Astrocyte (in vitro differentiated cells and primary cell): Measurements from ENCODE around the gene N4BP2L1. TPM values are rescaled to one million over a fixed set of nuclear protein-coding genes. Genes with fewer than 3 reads are reported as not detected.

Source experiments
- DNase-seq: peaks from one replicate; pipeline ENCODE4 v3.0.0-alpha.2; 2010; ENCODE audit warnings: low read depth
- FAIRE-seq: peaks from 2 replicates; lab custom pipeline; 2011; peaks lifted over from hg19 to GRCh38; lab: Jason Lieb, UNC
- H2AFZ ChIP-seq: 2 replicates; pipeline ENCODE4 v1.6.0; 2012; ENCODE audit warnings: low read depth, low read length, inconsistent platforms
- H3K27ac ChIP-seq: 2 replicates; pipeline ENCODE4 v1.5.1; 2011; ENCODE audit warnings: low read depth, low read length, inconsistent platforms
- H3K27me3 ChIP-seq: 2 replicates; pipeline ENCODE4 v1.6.0; 2011; ENCODE audit warnings: low read length, inconsistent platforms; ENCODE audit not compliant: insufficient read depth
- H3K36me3 ChIP-seq: 2 replicates; pipeline ENCODE4 v1.5.1; 2011; ENCODE audit warnings: low read length, inconsistent platforms; ENCODE audit not compliant: insufficient read depth
- H3K4me1 ChIP-seq: 2 replicates; pipeline ENCODE4 v1.5.1; 2011; ENCODE audit warnings: low read length, inconsistent platforms; ENCODE audit not compliant: insufficient read depth
- H3K4me2 ChIP-seq: 2 replicates; pipeline ENCODE4 v1.6.0; 2012; ENCODE audit warnings: low read length, inconsistent platforms
- H3K4me3 ChIP-seq: 2 replicates; pipeline ENCODE4 v1.5.1; 2011; ENCODE audit warnings: low read depth, mild to moderate bottlenecking, low read length, inconsistent platforms; ENCODE audit not compliant: insufficient read depth
- H3K79me2 ChIP-seq: 2 replicates; pipeline ENCODE4 v1.6.0; 2012; ENCODE audit warnings: mild to moderate bottlenecking, low read length, inconsistent platforms; ENCODE audit not compliant: insufficient read depth
- H3K9ac ChIP-seq: 2 replicates; pipeline ENCODE4 v1.6.0; 2012; ENCODE audit warnings: mild to moderate bottlenecking, low read length, inconsistent platforms
- H3K9me3 ChIP-seq: 2 replicates; pipeline ENCODE4 v1.5.1; 2012; ENCODE audit warnings: low read depth, mild to moderate bottlenecking, low read length, inconsistent platforms; ENCODE audit not compliant: insufficient read depth
- H4K20me1 ChIP-seq: 2 replicates; pipeline ENCODE4 v1.6.0; 2012; ENCODE audit warnings: low read length, inconsistent platforms; ENCODE audit not compliant: insufficient read depth
- H3K27ac Mint-ChIP-seq: one replicate; pipeline ENCODE4 v1.8.0; 2021; ENCODE audit warnings: mild to moderate bottlenecking, mixed read lengths; ENCODE audit not compliant: unreplicated experiment
- H3K27me3 Mint-ChIP-seq: one replicate; pipeline ENCODE4 v1.8.0; 2021; ENCODE audit warnings: low read depth, mixed read lengths; ENCODE audit not compliant: unreplicated experiment
- H3K36me3 Mint-ChIP-seq: one replicate; pipeline ENCODE4 v1.8.0; 2021; ENCODE audit warnings: low read depth, mixed read lengths; ENCODE audit not compliant: unreplicated experiment
- H3K4me1 Mint-ChIP-seq: one replicate; pipeline ENCODE4 v1.8.0; 2021; ENCODE audit warnings: low read depth, mixed read lengths; ENCODE audit not compliant: unreplicated experiment
- H3K4me3 Mint-ChIP-seq: one replicate; pipeline ENCODE4 v1.8.0; 2021; ENCODE audit warnings: mild to moderate bottlenecking, moderate library complexity, mixed read lengths; ENCODE audit not compliant: unreplicated experiment
- H3K9me3 Mint-ChIP-seq: one replicate; pipeline ENCODE4 v1.8.0; 2021; ENCODE audit warnings: mild to moderate bottlenecking, mixed read lengths; ENCODE audit not compliant: unreplicated experiment
- EZH2 ChIP-seq: IDR thresholded peaks from 2 replicates; pipeline ENCODE4 v1.6.1; 2012; ENCODE audit warnings: mild to moderate bottlenecking, low read length, inconsistent platforms; ENCODE audit not compliant: insufficient read depth
- total RNA-seq: library from RNA; stranded (reverse); gene quantifications from 2 replicates; pipeline ENCODE4 v1.2.1, GENCODE V29; 2021
- TF ChIP-seq, protein P1 (sequence below): IDR thresholded peaks from 2 replicates; pipeline ENCODE4 v1.5.1; 2011; ENCODE audit warnings: low read depth, mild to moderate bottlenecking, inconsistent platforms, low read length, moderate library complexity; ENCODE audit not compliant: insufficient read depth

Gene N4BP2L1
- total RNA-seq, 1 donor from 2014 or later, result 2.2 TPM

DNA sequence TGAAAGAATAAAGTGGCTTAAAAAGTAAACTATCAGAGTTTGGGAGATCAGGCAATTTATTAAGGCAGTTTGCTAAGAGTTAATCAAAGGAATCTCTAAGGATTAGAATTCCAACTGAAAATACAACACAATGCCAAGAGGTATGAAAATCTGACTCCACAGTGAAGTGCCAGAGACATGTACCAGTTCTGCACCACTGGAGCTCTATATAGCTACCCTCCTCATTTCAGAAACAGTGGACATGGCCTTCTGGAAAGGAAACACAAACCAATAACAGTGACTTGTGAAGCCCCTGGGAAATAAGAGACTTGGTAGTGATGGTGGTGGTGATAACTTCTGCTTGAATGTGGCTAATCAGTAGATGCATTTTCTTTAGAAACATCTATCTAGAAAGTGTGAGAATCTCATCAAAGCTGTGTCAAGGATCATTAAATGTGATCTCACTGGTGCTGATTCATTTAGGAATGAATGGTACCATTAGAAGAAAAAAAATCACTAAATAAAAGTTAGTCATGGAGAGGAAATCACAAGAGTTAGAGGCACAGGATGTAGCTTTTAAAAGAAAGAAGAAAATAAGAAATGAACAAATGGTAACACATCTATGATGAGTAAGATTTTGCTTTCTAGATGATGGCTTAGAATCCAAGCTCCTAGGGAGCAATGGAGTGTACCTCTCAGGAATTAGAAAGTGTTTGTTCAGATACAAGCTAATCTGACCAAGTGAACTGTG lies 20.1 kb upstream of the N4BP2L1 start:
- no peaks in the 10 kb centered on the region for H3K27me3 Mint-ChIP-seq
- H3K27ac ChIP-seq, result no peak overlapping the region
- FAIRE-seq (no peak), DNase-seq (no peak)
- no peaks in the 10 kb centered on the region for H3K9me3 ChIP-seq
- H3K9me3 Mint-ChIP-seq, result no peaks in the 10 kb centered on the region
- H3K9ac ChIP-seq, result no peak overlapping the region
- H3K36me3 ChIP-seq, result no peaks in the 10 kb centered on the region
- TF ChIP-seq EZH2, result no peak
- TF ChIP-seq, protein P1, sequence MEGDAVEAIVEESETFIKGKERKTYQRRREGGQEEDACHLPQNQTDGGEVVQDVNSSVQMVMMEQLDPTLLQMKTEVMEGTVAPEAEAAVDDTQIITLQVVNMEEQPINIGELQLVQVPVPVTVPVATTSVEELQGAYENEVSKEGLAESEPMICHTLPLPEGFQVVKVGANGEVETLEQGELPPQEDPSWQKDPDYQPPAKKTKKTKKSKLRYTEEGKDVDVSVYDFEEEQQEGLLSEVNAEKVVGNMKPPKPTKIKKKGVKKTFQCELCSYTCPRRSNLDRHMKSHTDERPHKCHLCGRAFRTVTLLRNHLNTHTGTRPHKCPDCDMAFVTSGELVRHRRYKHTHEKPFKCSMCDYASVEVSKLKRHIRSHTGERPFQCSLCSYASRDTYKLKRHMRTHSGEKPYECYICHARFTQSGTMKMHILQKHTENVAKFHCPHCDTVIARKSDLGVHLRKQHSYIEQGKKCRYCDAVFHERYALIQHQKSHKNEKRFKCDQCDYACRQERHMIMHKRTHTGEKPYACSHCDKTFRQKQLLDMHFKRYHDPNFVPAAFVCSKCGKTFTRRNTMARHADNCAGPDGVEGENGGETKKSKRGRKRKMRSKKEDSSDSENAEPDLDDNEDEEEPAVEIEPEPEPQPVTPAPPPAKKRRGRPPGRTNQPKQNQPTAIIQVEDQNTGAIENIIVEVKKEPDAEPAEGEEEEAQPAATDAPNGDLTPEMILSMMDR, result no peak
- no peak overlapping the region for H2AFZ ChIP-seq
- no peaks in the 10 kb centered on the region for H4K20me1 ChIP-seq
- H3K4me1 ChIP-seq, result no peaks in the 10 kb centered on the region
- H3K79me2 ChIP-seq, result no peaks in the 10 kb centered on the region
- no peak overlapping the region for H3K4me3 ChIP-seq
- peaks cover 3% of the 10 kb centered on the region for H3K4me1 Mint-ChIP-seq
- H3K4me2 ChIP-seq, result no peak overlapping the region
- peaks cover 2% of the 10 kb centered on the region for H3K36me3 Mint-ChIP-seq
- H3K27ac Mint-ChIP-seq, result no peak overlapping the region
- no peak overlapping the region for H3K4me3 Mint-ChIP-seq
- no peaks in the 10 kb centered on the region for H3K27me3 ChIP-seq

DNA sequence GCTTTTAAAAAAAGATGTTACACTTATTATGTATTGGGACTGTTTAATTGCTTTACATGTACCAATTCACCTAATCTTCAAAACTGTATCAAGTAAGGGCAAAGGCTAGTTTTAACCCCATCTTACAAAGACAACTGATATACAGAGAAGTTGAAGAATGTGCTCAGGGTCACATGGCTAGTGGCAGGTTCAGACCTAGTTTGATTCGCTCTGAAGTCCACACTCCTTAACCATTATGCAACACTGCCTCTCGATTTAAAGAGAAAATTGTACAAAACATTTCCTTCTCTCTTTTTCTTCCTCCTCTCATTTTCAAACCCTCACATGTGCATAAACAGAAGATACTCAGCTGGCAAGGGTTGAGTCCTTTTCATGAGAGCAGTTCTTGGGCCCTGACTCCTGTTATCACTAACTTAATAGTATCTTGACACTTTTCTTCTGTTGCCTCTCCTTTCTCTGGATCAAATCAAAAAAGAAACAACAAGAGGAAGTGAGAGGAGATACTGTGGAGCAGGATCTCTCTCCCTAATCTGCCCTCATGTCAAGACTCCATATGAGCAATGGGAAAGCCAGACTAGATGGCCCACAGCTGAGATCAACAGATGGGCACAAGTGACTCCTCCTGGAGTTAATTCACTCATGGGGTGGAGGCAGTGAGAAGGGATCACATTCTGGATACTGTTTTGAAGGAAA lies 19.0 kb upstream of the N4BP2L1 start:
- H3K36me3 ChIP-seq, result no peaks in the 10 kb centered on the region
- FAIRE-seq, result no peak
- no peaks in the 10 kb centered on the region for H3K27me3 ChIP-seq
- TF ChIP-seq EZH2, result no peak
- TF ChIP-seq, protein P1, result no peak
- no peak overlapping the region for H3K9ac ChIP-seq
- Mint-ChIP-seq H3K36me3 (peaks cover 2% of the 10 kb centered on the region), H3K27ac (no peak overlapping the region), H3K4me3 (no peak overlapping the region), H3K4me1 (peaks cover 3% of the 10 kb centered on the region), H3K9me3 (no peaks in the 10 kb centered on the region), H3K27me3 (no peaks in the 10 kb centered on the region)
- H3K4me1 ChIP-seq, result no peaks in the 10 kb centered on the region
- H3K4me2 ChIP-seq, result no peak overlapping the region
- H3K27ac ChIP-seq, result no peak overlapping the region
- no peak for DNase-seq
- H3K9me3 ChIP-seq, result no peaks in the 10 kb centered on the region
- no peaks in the 10 kb centered on the region for H3K79me2 ChIP-seq
- H3K4me3 ChIP-seq, result no peak overlapping the region
- H4K20me1 ChIP-seq, result no peaks in the 10 kb centered on the region
- no peak overlapping the region for H2AFZ ChIP-seq

DNA sequence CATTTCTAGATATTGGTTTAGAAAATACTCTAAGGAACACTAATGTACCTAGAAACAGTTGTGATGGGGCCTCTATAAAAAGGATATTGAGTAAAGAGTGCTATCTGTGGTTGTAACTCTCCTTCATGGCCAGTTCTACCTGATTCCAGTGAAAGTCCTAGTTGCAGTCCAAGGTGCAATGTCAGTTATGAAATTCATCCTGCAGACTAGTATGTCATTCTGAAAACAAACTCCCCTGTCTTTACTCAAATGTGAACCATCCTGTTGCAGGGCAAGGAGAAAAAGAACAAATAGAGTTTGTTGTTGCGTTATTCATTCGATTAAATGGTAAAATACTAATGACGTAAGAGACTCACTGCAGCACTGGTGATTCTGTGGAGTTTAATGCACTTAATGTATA lies 18.3 kb upstream of the N4BP2L1 start:
- Mint-ChIP-seq H3K36me3 (peaks cover 2% of the 10 kb centered on the region), H3K4me3 (no peak overlapping the region), H3K9me3 (no peaks in the 10 kb centered on the region), H3K27me3 (no peaks in the 10 kb centered on the region), H3K27ac (no peak overlapping the region), H3K4me1 (peaks cover 3% of the 10 kb centered on the region)
- no peak overlapping the region for H3K27ac ChIP-seq
- H3K4me3 ChIP-seq, result no peak overlapping the region
- H3K4me2 ChIP-seq, result no peak overlapping the region
- no peaks in the 10 kb centered on the region for H3K4me1 ChIP-seq
- H4K20me1 ChIP-seq, result no peaks in the 10 kb centered on the region
- FAIRE-seq (no peak), DNase-seq (no peak)
- TF ChIP-seq, protein P1, result no peak
- TF ChIP-seq EZH2, result no peak
- no peaks in the 10 kb centered on the region for H3K36me3 ChIP-seq
- H3K27me3 ChIP-seq, result no peaks in the 10 kb centered on the region
- no peak overlapping the region for H2AFZ ChIP-seq
- H3K9ac ChIP-seq, result no peak overlapping the region
- H3K79me2 ChIP-seq, result no peaks in the 10 kb centered on the region
- H3K9me3 ChIP-seq, result no peaks in the 10 kb centered on the region
